Measurements from ENCODE around the gene ARHGAP40.

GRCh38 chr20:38559764-38560163, 41.8 kb upstream of the ARHGAP40 start:
- no peak for TF ChIP-seq CTCF (IDR thresholded peaks at IDR 0.05)
- TF ChIP-seq POLR2AphosphoS5 (IDR thresholded peaks at IDR 0.05; ENCODE audit: low read depth, low read length), result no peak
- no peak for TF ChIP-seq REST (IDR thresholded peaks at IDR 0.05; ENCODE audit: insufficient read depth in 1 of 2, low read depth in 2 of 2, low read length in 1 of 2)
